MM.1S (cell line): ENCODE measurements around the gene EFNB1.

ENCODE experiments used
- DNase-seq: peaks from one replicate; pipeline ENCODE4 v3.0.0-alpha.2; 2015
- H2AFZ ChIP-seq: fragments of 300-600 bp; sonication (generic); 2 replicates; pipeline ENCODE4 v1.6.0; 2016; ENCODE audit warnings: antibody characterized with exemption, low read length
- H3F3A ChIP-seq: fragments of 300-600 bp; sonication (generic); 2 replicates; pipeline ENCODE4 v1.6.1; 2016; ENCODE audit warnings: mild to moderate bottlenecking, antibody characterized with exemption, low read length, moderate library complexity, mixed read lengths; ENCODE audit not compliant: insufficient read depth
- H3K27ac ChIP-seq: fragments of 300-600 bp; sonication (generic); 2 replicates; pipeline ENCODE4 v1.5.1; 2016; ENCODE audit warnings: mild to moderate bottlenecking, low read length
- H3K27me3 ChIP-seq: fragments of 300-600 bp; sonication (generic); replicated peaks from 2 replicates; pipeline ENCODE4 v1.6.0; 2016; ENCODE audit warnings: low read length; ENCODE audit not compliant: insufficient read depth
- H3K36me3 ChIP-seq: fragments of 300-600 bp; sonication (generic); replicated peaks from 2 replicates; pipeline ENCODE4 v1.6.1; 2016; ENCODE audit warnings: mild to moderate bottlenecking, low read length, mixed read lengths; ENCODE audit not compliant: insufficient read depth
- H3K4me1 ChIP-seq: fragments of 300-600 bp; sonication (generic); 2 replicates; pipeline ENCODE4 v1.6.1; 2016; ENCODE audit warnings: low read length, mixed read lengths
- H3K4me2 ChIP-seq: fragments of 300-600 bp; sonication (generic); 2 replicates; pipeline ENCODE4 v1.6.0; 2016; ENCODE audit warnings: low read depth, low read length
- H3K4me3 ChIP-seq: fragments of 300-600 bp; sonication (generic); 2 replicates; pipeline ENCODE4 v1.5.1; 2016; ENCODE audit warnings: low read length, mixed read lengths
- H3K79me2 ChIP-seq: fragments of 300-600 bp; sonication (generic); 2 replicates; pipeline ENCODE4 v1.6.1; 2016; ENCODE audit warnings: mixed run types, low read length, mixed read lengths
- H3K9ac ChIP-seq: fragments of 300-600 bp; sonication (generic); 2 replicates; pipeline ENCODE4 v1.6.1; 2016; ENCODE audit warnings: low read length, mixed read lengths
- H3K9me2 ChIP-seq: fragments of 300-600 bp; sonication (generic); replicated peaks from 2 replicates; pipeline ENCODE4 v1.6.1; 2016; ENCODE audit warnings: mild to moderate bottlenecking, low read length, mixed read lengths; ENCODE audit not compliant: insufficient read depth
- H3K9me3 ChIP-seq: fragments of 300-600 bp; sonication (generic); replicated peaks from 2 replicates; pipeline ENCODE4 v1.6.1; 2016; ENCODE audit warnings: mild to moderate bottlenecking, low read length, mixed read lengths; ENCODE audit not compliant: insufficient read depth
- H4K20me1 ChIP-seq: fragments of 300-600 bp; sonication (generic); 2 replicates; pipeline ENCODE4 v1.6.1; 2016; ENCODE audit warnings: mild to moderate bottlenecking, low read length, moderate library complexity, mixed read lengths; ENCODE audit not compliant: insufficient read depth
- CTCF ChIP-seq: fragments of 300-600 bp; sonication (generic); IDR thresholded peaks from 2 replicates; pipeline ENCODE4 v1.5.1; 2016; ENCODE audit warnings: antibody characterized with exemption, low read length, mixed read lengths
- EZH2 ChIP-seq: fragments of 300-600 bp; sonication (generic); optimal IDR thresholded peaks from 2 replicates; pipeline ENCODE3; 2017; ENCODE audit warnings: low read depth, mild to moderate bottlenecking, antibody characterized with exemption, low read length, mixed read lengths
- EZH2phosphoT487 ChIP-seq: fragments of 300-600 bp; sonication (generic); IDR thresholded peaks from 2 replicates; pipeline ENCODE4 v1.6.1; 2018; ENCODE audit warnings: antibody characterized with exemption, low read length

Gene EFNB1

GRCh38 chrX:68867458-68868112 lies 38.8 kb downstream of the EFNB1 start:
- H3K79me2 ChIP-seq: no peaks in the 10 kb centered on the region
- no peaks in the 10 kb centered on the region for H3K27me3 ChIP-seq
- H3K9ac ChIP-seq: no peak overlapping the region
- TF ChIP-seq EZH2 (no peak), EZH2phosphoT487 (no peak), CTCF (no peak)
- no peak overlapping the region for H3K27ac ChIP-seq
- no peak for DNase-seq
- H3F3A ChIP-seq: no peaks in the 10 kb centered on the region
- no peak overlapping the region for H3K4me2 ChIP-seq
- H3K9me2 ChIP-seq: no peaks in the 10 kb centered on the region
- H3K4me1 ChIP-seq: no peaks in the 10 kb centered on the region
- no peaks in the 10 kb centered on the region for H4K20me1 ChIP-seq
- H3K4me3 ChIP-seq: no peak overlapping the region
- no peak overlapping the region for H2AFZ ChIP-seq
- H3K36me3 ChIP-seq: no peaks in the 10 kb centered on the region
- no peaks in the 10 kb centered on the region for H3K9me3 ChIP-seq

DNA sequence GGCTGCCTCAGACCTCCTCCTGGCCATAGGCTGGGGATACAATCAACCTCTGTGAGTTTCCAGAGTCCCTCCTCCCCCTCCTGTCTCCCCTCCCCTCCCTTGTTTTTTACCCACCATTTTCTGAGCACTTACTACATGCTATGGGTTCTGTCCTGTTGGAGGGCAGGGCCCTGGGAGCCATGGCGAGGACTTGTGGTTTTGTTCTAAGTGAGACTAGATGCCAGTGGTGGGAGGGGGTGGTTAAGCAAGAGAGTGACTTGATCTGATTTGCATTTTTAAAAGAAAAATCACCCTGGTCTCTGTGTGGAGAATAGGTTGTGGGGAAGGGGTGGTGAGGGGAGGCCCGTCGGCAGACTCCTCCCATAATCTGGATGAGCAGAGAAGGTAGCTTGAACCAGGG lies 39.5 kb downstream of the EFNB1 start:
- Histone ChIP-seq H3K27me3 (no peaks in the 10 kb centered on the region), H3K27ac (no peak overlapping the region)
- TF ChIP-seq CTCF (no peak), EZH2phosphoT487 (no peak), EZH2 (no peak)

DNA sequence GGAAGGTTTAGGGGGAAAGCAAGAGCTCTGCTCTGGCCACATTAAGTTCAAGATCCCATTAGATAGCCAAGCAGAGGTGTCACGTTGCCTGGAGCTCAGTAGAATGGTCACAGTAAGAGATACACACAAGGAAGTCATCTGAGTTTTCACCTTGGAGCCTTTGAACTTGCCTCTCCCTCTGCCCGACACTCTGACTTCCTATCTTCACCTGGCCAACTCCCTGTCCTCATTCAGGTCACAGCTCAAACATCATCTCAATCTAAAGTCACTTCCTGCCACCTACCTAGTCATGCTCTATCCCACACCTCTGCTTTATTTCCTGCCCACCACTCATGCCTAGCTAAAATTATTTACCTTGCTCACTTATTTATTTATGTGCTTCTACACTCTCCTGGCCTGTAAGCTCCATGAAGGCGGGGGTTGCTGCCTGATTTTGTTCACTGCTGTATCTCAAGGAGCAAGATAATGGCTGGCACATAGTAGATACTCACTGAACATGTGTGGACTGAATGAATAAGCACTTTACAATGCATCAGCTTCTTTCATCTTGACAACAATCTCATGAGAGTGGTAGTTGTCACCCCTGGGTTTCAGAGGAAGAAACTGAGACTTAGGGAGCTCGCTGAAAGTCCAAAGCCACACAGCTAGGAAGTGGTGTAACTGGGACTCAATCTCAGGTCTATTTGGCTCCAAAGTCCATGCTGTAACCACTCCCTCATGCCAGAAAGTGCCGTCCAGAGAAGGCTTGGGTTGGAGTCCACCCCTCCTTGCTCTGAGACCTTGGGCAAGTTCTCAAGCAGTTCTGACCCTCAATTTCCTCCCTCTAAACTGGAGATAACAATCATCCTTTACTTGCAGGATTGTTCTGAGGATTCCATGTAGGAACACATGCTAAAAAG lies 40.3 kb downstream of the EFNB1 start:
- Histone ChIP-seq H3F3A (no peaks in the 10 kb centered on the region), H4K20me1 (no peaks in the 10 kb centered on the region), H3K9me2 (no peaks in the 10 kb centered on the region), H3K4me1 (no peaks in the 10 kb centered on the region), H3K4me2 (no peak overlapping the region), H3K79me2 (no peaks in the 10 kb centered on the region), H3K36me3 (no peaks in the 10 kb centered on the region), H3K27me3 (no peaks in the 10 kb centered on the region), H2AFZ (no peak overlapping the region), H3K27ac (no peak overlapping the region), H3K9ac (no peak overlapping the region), H3K4me3 (no peak overlapping the region), H3K9me3 (no peaks in the 10 kb centered on the region)
- DNase-seq: no peak
- TF ChIP-seq EZH2: no peak

More for the DNA sequence above, 39.5 kb downstream of the EFNB1 start:
- H4K20me1 ChIP-seq: no peaks in the 10 kb centered on the region
- no peaks in the 10 kb centered on the region for H3K79me2 ChIP-seq
- no peaks in the 10 kb centered on the region for H3K36me3 ChIP-seq
- no peak overlapping the region for H3K4me3 ChIP-seq
- H2AFZ ChIP-seq: no peak overlapping the region
- H3K4me1 ChIP-seq: no peaks in the 10 kb centered on the region
- no peak overlapping the region for H3K4me2 ChIP-seq
- H3K9me3 ChIP-seq: no peaks in the 10 kb centered on the region
- no peaks in the 10 kb centered on the region for H3F3A ChIP-seq
- no peaks in the 10 kb centered on the region for H3K9me2 ChIP-seq
- no peak for DNase-seq
- H3K9ac ChIP-seq: no peak overlapping the region
